Iris pigment epithelial cell (primary cell): Measurements from ENCODE around the gene SLMAP.
"Not testable (repeated sequence)": the region's sequence is repeated elsewhere in the genome, so short reads cannot be mapped to it uniquely, and the experiment has no call there.

Experiments used
- DNase-seq: peaks from one replicate; pipeline ENCODE4 v3.0.0-alpha.2; 2011; ENCODE audit warnings: low read depth

The SLMAP gene

GRCh38 chr3:57826952-57827723 lies 71.0 kb downstream of the SLMAP start:
- no peak for DNase-seq

DNA sequence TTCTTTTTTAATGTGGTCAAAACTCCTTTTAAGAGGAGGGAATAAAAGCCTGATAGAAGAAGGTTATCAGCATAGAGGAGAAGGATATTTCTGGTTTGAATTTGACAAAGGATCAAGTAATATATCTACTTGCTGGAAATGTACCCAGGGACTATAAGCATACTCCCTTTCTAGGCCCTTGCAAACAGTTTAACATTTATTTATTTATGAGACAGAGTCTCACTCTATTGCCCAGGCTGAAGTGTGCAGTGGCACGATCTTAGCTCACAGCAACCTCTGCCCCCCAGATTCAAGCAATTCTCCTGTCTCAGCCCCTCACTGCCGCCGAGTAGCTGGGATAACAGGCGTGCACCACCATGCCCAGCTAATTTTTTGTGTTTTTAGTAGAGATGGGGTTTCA lies 71.6 kb downstream of the SLMAP start:
- DNase-seq = no peak

GRCh38 chr3:57832486-57832885 lies 76.4 kb downstream of the SLMAP start:
- no peak for DNase-seq

GRCh38 chr3:57832900-57833313 lies 76.8 kb downstream of the SLMAP start:
- DNase-seq = no peak

- DNase-seq = no peak
These were observed 77.7 kb downstream of the SLMAP start for GRCh38 chr3:57833763-57834162.

- no peak for DNase-seq
These were observed 81.6 kb downstream of the SLMAP start for GRCh38 chr3:57837686-57838085.

- DNase-seq = no peak
These were observed 82.5 kb downstream of the SLMAP start for GRCh38 chr3:57838627-57839026.

GRCh38 chr3:57840473-57840872 lies 84.4 kb downstream of the SLMAP start:
- no peak for DNase-seq

- no peak for DNase-seq
These were observed 85.7 kb downstream of the SLMAP start for GRCh38 chr3:57841818-57842217.

DNA sequence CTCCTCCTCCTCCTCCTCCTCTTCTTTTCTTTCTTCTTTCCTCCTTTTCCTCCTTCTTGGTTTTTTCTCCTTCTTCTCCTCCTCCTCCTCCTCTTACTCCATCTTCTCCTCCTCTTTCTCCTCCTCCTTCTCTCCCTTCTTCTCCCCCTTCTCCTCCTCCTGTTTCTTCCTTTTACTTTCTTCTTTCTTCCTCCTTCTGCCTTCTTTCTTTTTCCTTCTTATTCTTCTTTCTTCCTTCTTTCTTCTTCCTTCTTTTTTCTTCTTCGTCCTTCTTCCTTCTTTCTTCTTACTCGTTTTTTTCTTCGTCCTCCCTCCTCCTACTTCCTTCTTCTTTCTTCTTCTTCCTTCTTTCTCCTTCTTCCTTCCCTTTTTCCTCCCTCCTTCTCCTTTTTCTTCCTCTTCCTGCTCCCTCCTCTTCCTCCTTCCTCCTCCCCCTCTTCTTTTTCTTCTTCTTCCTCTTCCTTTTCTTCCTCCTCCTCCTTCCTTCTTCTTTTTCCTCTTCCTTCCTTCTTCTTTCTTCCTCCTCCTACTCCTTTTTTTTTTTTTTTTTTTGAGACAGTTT lies 92.1 kb downstream of the SLMAP start:
- DNase-seq = no peak

DNA sequence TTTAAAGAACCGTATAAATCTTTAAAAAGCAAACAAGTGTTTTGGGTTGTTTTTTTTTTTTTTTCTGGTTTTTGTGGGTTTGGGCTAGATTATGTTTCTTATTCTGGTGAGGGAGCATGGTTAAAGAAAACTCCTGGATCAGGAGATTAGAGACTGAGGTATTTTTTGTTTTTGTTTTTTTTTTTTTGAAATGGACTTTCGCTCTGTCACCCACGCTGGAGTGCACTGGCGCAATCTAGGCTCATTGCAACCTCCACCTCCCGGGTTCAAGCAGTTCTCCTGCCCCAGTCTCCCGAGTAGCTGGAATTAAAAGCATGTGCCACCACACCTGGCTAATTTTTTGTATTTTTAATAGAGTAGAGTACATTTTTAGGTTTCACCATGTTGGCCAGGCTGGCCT lies 95.2 kb downstream of the SLMAP start:
- no peak for DNase-seq

GRCh38 chr3:57852896-57853295 lies 96.8 kb downstream of the SLMAP start:
- DNase-seq = peak; percentile 48

GRCh38 chr3:57855281-57855680 lies 99.2 kb downstream of the SLMAP start:
- peak; percentile 74 for DNase-seq

DNA sequence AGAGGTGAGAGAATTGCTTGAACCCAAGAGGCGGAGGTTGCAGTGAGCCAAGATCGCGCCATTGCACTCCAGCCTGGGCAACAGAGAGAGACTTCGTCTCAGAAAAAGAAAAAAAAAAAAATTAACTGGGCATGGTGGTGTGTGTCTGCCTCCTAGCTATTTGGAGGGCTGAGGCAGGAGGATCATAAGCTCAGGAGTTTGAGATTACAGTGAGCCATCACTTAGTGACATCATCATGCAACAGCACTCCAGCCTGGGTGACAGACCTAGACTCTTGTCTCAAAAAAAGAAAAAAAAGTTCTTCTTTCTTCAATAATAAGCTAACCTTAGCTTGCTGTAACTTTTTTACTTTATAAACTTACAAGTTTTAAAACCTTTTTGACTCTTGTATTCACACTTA lies 99.8 kb downstream of the SLMAP start:
- no peak for DNase-seq

DNA sequence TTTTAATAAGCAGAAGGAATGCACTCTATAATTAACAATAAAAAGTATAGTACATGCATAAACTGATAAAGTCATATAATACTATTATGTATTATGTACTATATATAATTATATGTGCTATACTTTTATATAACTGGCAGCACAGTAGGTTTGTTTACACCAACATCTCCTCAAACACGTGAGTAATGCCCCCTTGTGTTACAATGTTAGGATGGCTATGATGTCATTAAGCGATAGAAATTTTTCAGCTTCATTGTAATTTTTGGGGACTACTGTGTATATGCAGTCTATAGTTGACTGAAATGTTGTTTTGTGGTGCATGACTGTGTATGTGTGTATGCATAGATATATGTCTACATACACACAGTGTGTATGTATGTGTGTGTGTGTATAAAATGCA lies 100.6 kb downstream of the SLMAP start:
- peak; percentile 25 for DNase-seq

DNA sequence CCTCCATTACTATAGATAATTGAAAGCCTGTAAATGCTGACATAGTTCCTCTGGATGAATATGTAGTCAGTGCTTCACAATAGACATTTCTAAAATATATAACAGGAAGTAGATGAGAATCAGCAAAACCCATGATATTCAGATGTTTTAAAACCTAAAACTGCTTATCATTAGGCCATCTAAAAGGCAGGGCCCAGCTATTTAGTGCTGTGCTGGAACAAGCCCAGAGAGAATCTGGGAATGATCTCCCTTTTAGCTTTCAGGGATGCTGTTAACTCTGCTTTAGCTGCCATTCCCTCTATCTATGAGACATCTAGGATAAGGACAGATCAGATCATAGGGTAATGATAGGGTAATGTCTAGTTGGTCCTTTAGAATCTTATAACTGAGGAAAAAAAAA lies 106.8 kb downstream of the SLMAP start:
- DNase-seq = no peak

- DNase-seq = no peak
These were observed 107.3 kb downstream of the SLMAP start for GRCh38 chr3:57863380-57863779.

DNA sequence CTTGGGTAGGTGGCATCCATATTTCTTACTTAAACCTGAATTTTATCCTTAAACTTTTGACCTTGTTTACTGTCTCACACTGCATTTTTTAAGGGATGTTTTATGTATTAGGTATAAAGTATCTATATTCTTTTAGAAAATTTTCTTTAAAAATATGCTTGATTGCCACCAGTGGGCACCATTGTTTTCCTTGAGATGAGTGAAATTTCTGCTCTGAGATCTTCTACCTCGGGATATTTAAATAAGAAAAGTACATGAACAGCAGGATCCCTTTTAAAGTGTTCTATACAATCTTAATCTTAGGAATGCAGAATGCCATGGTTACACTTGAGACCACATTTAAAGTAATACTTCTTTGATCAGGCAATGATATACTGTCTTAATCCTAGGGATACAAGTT lies 108.7 kb downstream of the SLMAP start:
- DNase-seq = peak; percentile 49

- DNase-seq = not testable (repeated sequence)
These were observed 113.0 kb downstream of the SLMAP start for GRCh38 chr3:57869110-57869509.

GRCh38 chr3:57872606-57873005 lies 116.5 kb downstream of the SLMAP start:
- peak; percentile 67 for DNase-seq

GRCh38 chr3:57876632-57877031 lies 120.5 kb downstream of the SLMAP start:
- DNase-seq = no peak

- peak; percentile 81 for DNase-seq
These were observed 121.0 kb downstream of the SLMAP start for GRCh38 chr3:57877116-57877515.

DNA sequence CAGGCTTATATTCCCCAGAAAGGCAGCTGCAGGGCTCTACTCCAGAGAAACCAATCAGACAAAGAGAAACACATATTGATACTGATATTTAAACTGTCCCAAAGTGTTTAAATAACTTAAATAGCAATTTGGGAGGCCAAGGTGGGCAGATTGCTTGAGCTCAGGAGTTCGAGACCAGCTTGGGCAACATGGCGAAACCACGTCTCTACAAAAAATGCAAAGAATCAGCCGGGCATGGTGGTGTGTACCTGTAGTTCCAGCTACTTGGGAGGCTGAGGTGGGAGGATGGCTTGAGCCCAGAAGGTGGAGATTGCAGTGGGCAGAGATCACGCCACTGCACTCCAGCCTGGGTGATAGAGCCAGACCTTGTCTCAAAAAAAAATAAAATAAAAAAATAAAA lies 128.3 kb downstream of the SLMAP start:
- not testable (repeated sequence) for DNase-seq

DNA sequence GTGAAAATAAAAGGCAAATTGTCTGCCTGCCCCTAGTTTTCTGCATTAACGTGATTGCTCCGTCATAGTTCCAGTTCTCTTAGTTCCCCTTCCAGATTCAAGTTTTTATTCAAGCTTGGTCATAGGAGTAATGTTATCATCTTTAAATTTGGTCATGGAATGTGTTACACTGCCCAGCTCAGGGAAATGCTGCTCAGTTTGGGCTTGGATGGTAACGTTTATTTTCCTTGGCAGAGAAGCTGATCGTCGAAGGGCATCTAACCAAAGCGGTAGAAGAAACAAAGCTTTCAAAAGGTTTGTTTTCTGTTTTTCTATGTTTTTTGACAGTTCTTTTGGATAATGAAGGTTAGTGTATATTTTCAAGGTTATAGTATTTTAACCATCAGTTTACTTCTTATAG lies 133.7 kb downstream of the SLMAP start:
- no peak for DNase-seq
